Keratinocyte (primary cell): ENCODE results near the gene KCNN4. TPM values are rescaled to one million over a fixed set of nuclear protein-coding genes. Genes with fewer than 3 reads are reported as not detected.

ENCODE experiments used
- DNase-seq: peaks from one replicate; pipeline ENCODE4 v3.0.0-alpha.2; 2011; ENCODE audit warnings: low read depth, missing footprints, low spot score
- FAIRE-seq: peaks from 2 replicates; lab custom pipeline; 2011; peaks lifted over from hg19 to GRCh38; lab: Jason Lieb, UNC
- H2AFZ ChIP-seq: 2 replicates; pipeline ENCODE4 v1.6.0; 2012; ENCODE audit warnings: low read length, control low read depth, inconsistent platforms; ENCODE audit not compliant: control insufficient read depth
- H3K27ac ChIP-seq: 2 replicates; pipeline ENCODE4 v1.5.1; 2011; ENCODE audit warnings: low read length; ENCODE audit not compliant: control insufficient read depth, insufficient read depth
- H3K27me3 ChIP-seq: 3 replicates; pipeline ENCODE4 v1.6.0; 2011; ENCODE audit warnings: low read length; ENCODE audit not compliant: control insufficient read depth, insufficient read depth; ENCODE audit errors: extremely low read depth
- H3K36me3 ChIP-seq, 2 experiments: 2 replicates in 1 of 2; 3 replicates in 1 of 2; pipeline ENCODE4 v1.5.1; 2011; ENCODE audit warnings: low read length in 2 of 2, mild to moderate bottlenecking in 1 of 2; ENCODE audit not compliant: control insufficient read depth in 2 of 2, insufficient read depth in 2 of 2; ENCODE audit errors: extremely low read depth in 1 of 2
- H3K4me1 ChIP-seq: 3 replicates; pipeline ENCODE4 v1.5.1; 2011; ENCODE audit warnings: low read length; ENCODE audit not compliant: control insufficient read depth, insufficient read depth; ENCODE audit errors: extremely low read depth
- H3K4me2 ChIP-seq: 3 replicates; pipeline ENCODE4 v1.6.0; 2011; ENCODE audit warnings: low read depth, low read length; ENCODE audit not compliant: control insufficient read depth, insufficient read depth; ENCODE audit errors: extremely low read depth
- H3K4me3 ChIP-seq, 3 experiments: fragments of 200-600 bp in 1 of 3; sonication (generic) in 1 of 3; 2 replicates in 2 of 3; 3 replicates in 1 of 3; pipeline ENCODE4 v1.5.1; 2011 to 2016; ENCODE audit warnings: low read length in 3 of 3, mild to moderate bottlenecking in 3 of 3, control low read depth in 2 of 3, inconsistent platforms in 1 of 3, low read depth in 1 of 3, mixed read lengths in 1 of 3, mixed run types in 1 of 3, moderate library complexity in 1 of 3; ENCODE audit not compliant: control insufficient read depth in 2 of 3, insufficient read depth in 2 of 3; ENCODE audit errors: extremely low read depth in 1 of 3
- H3K79me2 ChIP-seq: 2 replicates; pipeline ENCODE4 v1.6.0; 2012; ENCODE audit warnings: low read length; ENCODE audit not compliant: control insufficient read depth, insufficient read depth
- H3K9ac ChIP-seq: 3 replicates; pipeline ENCODE4 v1.6.0; 2011; ENCODE audit warnings: low read length; ENCODE audit not compliant: control insufficient read depth, insufficient read depth; ENCODE audit errors: extremely low read depth
- H3K9me1 ChIP-seq: 3 replicates; pipeline ENCODE4 v1.6.0; 2011; ENCODE audit warnings: low read length; ENCODE audit not compliant: control insufficient read depth, insufficient read depth; ENCODE audit errors: extremely low read depth
- H3K9me3 ChIP-seq: 2 replicates; pipeline ENCODE4 v1.5.1; 2012; ENCODE audit warnings: low read depth, low read length; ENCODE audit not compliant: control insufficient read depth
- H4K20me1 ChIP-seq: 3 replicates; pipeline ENCODE4 v1.6.0; 2011; ENCODE audit warnings: low read length; ENCODE audit not compliant: control insufficient read depth, insufficient read depth; ENCODE audit errors: extremely low read depth
- CTCF ChIP-seq, 3 experiments: IDR thresholded peaks in 1 of 3; conservative IDR thresholded peaks in 1 of 3; optimal IDR thresholded peaks in 1 of 3; 2 replicates in 2 of 3; 3 replicates in 1 of 3; pipeline versions ENCODE3 to v1.5.1; 2011; ENCODE audit warnings: low read length in 3 of 3, mild to moderate bottlenecking in 3 of 3, moderate library complexity in 2 of 3, control low read depth in 1 of 3, inconsistent platforms in 1 of 3; ENCODE audit not compliant: insufficient read depth in 2 of 3; ENCODE audit errors: extremely low read depth in 1 of 3
- EZH2 ChIP-seq: IDR thresholded peaks from one replicate; pipeline ENCODE4 v1.6.1; 2012; ENCODE audit warnings: inconsistent platforms, mild to moderate bottlenecking, low read length, moderate library complexity
- dilution Hi-C: fragments of 300-500 bp; cut with MboI; formaldehyde crosslinking; loops from one replicate; pipeline ENCODE4 v1.7.0; 2020; ENCODE audit warnings: low sequenced_read_pairs; ENCODE audit not compliant: extremely low pct_ligation_motif_present
- polyA plus RNA-seq, 5 experiments: library from polyadenylated mRNA; depleted of rRNA in 3 of 5; stranded (reverse) in 3 of 5; stranded (forward) in 1 of 5; unstranded in 1 of 5; fragments of >200 nt; gene quantifications; 1 replicate in 1 of 5; 2 replicates in 3 of 5; 3 replicates in 1 of 5; pipeline versions ENCODE4 v1.2.1 to v1.2.3, GENCODE V29; 2011 to 2012; ENCODE audit warnings: missing spikeins in 2 of 5, low read depth in 1 of 5, low replicate concordance in 1 of 5

KCNN4 gene
- polyA plus RNA-seq, 1 donor (not counting 4 experiments of a cell fraction or from before 2014, with no cell fraction given), result 9.8 TPM

GRCh38 chr19:43748205-43748594 is 32.6 kb downstream of the KCNN4 start:
- Histone ChIP-seq H3K9me3 (no peaks in the 10 kb centered on the region), H4K20me1 (no peaks in the 10 kb centered on the region), H3K4me1 (peaks cover 20% of the 10 kb centered on the region), H3K9ac (no peak overlapping the region), H3K9me1 (no peaks in the 10 kb centered on the region), H3K79me2 (peaks cover 18% of the 10 kb centered on the region), H3K4me2 (no peak overlapping the region), H3K27me3 (no peaks in the 10 kb centered on the region), H2AFZ (no peak overlapping the region), H3K36me3 (peaks cover 28 to 63% of the 10 kb centered on the region in 2 experiments), H3K4me3 (no peak overlapping the region), H3K27ac (no peak overlapping the region)
- FAIRE-seq (no peak), DNase-seq (no peak)
- no peak for TF ChIP-seq EZH2
- no peak for TF ChIP-seq CTCF (optimal IDR thresholded peaks at IDR 0.05 in 1 of 3, IDR thresholded peaks at IDR 0.05 in 1 of 3, conservative IDR thresholded peaks at IDR 0.05 in 1 of 3; ENCODE audit: extremely low read depth in 1 of 3, insufficient read depth in 2 of 3, low read length in 3 of 3)
- dilution Hi-C loops, result no loop called here

- no peak for FAIRE-seq
Measured at GRCh38 chr19:43747557-43748204, 33.1 kb downstream of the KCNN4 start.

More at GRCh38 chr19:43747557-43748204, 33.1 kb downstream of the KCNN4 start:
- Histone ChIP-seq H2AFZ (no peak overlapping the region), H3K4me2 (no peak overlapping the region), H3K36me3 (peaks cover 30 to 67% of the 10 kb centered on the region in 2 experiments), H3K27me3 (no peaks in the 10 kb centered on the region), H3K4me1 (peaks cover 15% of the 10 kb centered on the region), H3K9me3 (no peaks in the 10 kb centered on the region), H3K79me2 (peaks cover 15% of the 10 kb centered on the region), H3K4me3 (no peak overlapping the region), H3K27ac (no peak overlapping the region), H3K9ac (no peak overlapping the region), H4K20me1 (no peaks in the 10 kb centered on the region), H3K9me1 (no peaks in the 10 kb centered on the region)
- dilution Hi-C loops, result no loop called here
- DNase-seq, result no peak
- TF ChIP-seq CTCF (optimal IDR thresholded peaks at IDR 0.05 in 1 of 3, IDR thresholded peaks at IDR 0.05 in 1 of 3, conservative IDR thresholded peaks at IDR 0.05 in 1 of 3; ENCODE audit: extremely low read depth in 1 of 3, insufficient read depth in 2 of 3, low read length in 3 of 3) (no peak), EZH2 (no peak)
